ENCODE results near the gene DDIT4.
A peak's percentile ranks its signal among the peaks of the same experiment; 100 is the strongest.

Gene DDIT4

DNA sequence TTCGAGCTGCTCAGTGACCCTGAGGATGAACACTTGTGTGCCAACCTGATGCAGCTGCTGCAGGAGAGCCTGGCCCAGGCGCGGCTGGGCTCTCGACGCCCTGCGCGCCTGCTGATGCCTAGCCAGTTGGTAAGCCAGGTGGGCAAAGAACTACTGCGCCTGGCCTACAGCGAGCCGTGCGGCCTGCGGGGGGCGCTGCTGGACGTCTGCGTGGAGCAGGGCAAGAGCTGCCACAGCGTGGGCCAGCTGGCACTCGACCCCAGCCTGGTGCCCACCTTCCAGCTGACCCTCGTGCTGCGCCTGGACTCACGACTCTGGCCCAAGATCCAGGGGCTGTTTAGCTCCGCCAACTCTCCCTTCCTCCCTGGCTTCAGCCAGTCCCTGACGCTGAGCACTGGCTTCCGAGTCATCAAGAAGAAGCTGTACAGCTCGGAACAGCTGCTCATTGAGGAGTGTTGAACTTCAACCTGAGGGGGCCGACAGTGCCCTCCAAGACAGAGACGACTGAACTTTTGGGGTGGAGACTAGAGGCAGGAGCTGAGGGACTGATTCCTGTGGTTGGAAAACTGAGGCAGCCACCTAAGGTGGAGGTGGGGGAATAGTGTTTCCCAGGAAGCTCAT is 1.1 kb downstream of the DDIT4 start:
- 53% methylated on average over 23 of the region's 26 CpGs for WGBS (ENCODE audit: insufficient coverage)
- Histone ChIP-seq H3K27me3 (replicated peaks in 2 of 5; ENCODE audit: control insufficient read depth in 4 of 5, insufficient read depth in 5 of 5, low read length in 4 of 5) (no peaks in the 10 kb centered on the region), H3K27ac (ENCODE audit: insufficient read depth in 1 of 2, low read depth in 1 of 2, low read length in 2 of 2, poor library complexity in 1 of 2, severe bottlenecking in 2 of 2) (peak overlapping the region in 1 of 2 experiments; percentile 88), H3K9me3 (ENCODE audit: control extremely low read depth in 1 of 5, control insufficient read depth in 4 of 5, insufficient read depth in 2 of 5, low read depth in 1 of 5, low read length in 4 of 5) (no peaks in the 10 kb centered on the region), H3K4me3 (ENCODE audit: control insufficient read depth in 1 of 7, extremely low read depth in 1 of 7, insufficient read depth in 4 of 7, low read depth in 2 of 7, low read length in 6 of 7) (peak overlapping the region; percentile 74 to 97 (median 88)), H3K36me3 (ENCODE audit: control insufficient read depth in 4 of 4, insufficient read depth in 4 of 4, low read length in 3 of 4) (peaks cover 0 to 9% (median 2%) of the 10 kb centered on the region in 4 experiments), H3K4me1 (ENCODE audit: control extremely low read depth in 1 of 4, control insufficient read depth in 4 of 4, insufficient read depth in 4 of 4, low read length in 3 of 4) (peaks cover 5 to 35% (median 29%) of the 10 kb centered on the region in 4 experiments)
- DNase-seq: peak; percentile 57 to 75 (median 74)
- ChIA-PET CTCF (interaction anchor here (0.7 to 7.1 kb wide), 28 partner anchors 8 to 149 kb away, joined by 3 to 58 read pairs (median 4); no protein-coding TSS in a partner anchor), POLR2A (interaction anchor here (0.8 to 4.5 kb wide), 9 partner anchors 14 to 65 kb away, joined by 3 to 30 read pairs (median 4); no protein-coding TSS in a partner anchor)

DNA sequence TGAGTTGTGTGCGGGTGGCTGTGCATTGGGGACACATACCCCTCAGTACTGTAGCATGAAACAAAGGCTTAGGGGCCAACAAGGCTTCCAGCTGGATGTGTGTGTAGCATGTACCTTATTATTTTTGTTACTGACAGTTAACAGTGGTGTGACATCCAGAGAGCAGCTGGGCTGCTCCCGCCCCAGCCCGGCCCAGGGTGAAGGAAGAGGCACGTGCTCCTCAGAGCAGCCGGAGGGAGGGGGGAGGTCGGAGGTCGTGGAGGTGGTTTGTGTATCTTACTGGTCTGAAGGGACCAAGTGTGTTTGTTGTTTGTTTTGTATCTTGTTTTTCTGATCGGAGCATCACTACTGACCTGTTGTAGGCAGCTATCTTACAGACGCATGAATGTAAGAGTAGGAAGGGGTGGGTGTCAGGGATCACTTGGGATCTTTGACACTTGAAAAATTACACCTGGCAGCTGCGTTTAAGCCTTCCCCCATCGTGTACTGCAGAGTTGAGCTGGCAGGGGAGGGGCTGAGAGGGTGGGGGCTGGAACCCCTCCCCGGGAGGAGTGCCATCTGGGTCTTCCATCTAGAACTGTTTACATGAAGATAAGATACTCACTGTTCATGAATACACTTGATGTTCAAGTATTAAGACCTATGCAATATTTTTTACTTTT is 1.8 kb downstream of the DDIT4 start:
- Histone ChIP-seq H3K27me3 (replicated peaks in 2 of 5; ENCODE audit: control insufficient read depth in 4 of 5, insufficient read depth in 5 of 5, low read length in 4 of 5) (no peaks in the 10 kb centered on the region), H3K4me1 (ENCODE audit: control extremely low read depth in 1 of 4, control insufficient read depth in 4 of 4, insufficient read depth in 4 of 4, low read length in 3 of 4) (peaks cover 5 to 40% (median 34%) of the 10 kb centered on the region in 4 experiments), H3K36me3 (ENCODE audit: control insufficient read depth in 4 of 4, insufficient read depth in 4 of 4, low read length in 3 of 4) (peaks cover 0 to 9% (median 2%) of the 10 kb centered on the region in 4 experiments), H3K4me3 (ENCODE audit: control insufficient read depth in 1 of 7, extremely low read depth in 1 of 7, insufficient read depth in 4 of 7, low read depth in 2 of 7, low read length in 6 of 7) (peak overlapping the region in 6 of 7 experiments; percentile 35 to 97 (median 79)), H3K9me3 (ENCODE audit: control extremely low read depth in 1 of 5, control insufficient read depth in 4 of 5, insufficient read depth in 2 of 5, low read depth in 1 of 5, low read length in 4 of 5) (no peaks in the 10 kb centered on the region), H3K27ac (ENCODE audit: insufficient read depth in 1 of 2, low read depth in 1 of 2, low read length in 2 of 2, poor library complexity in 1 of 2, severe bottlenecking in 2 of 2) (peak overlapping the region in 1 of 2 experiments; percentile 88)
- 67% methylated on average over 8 of the region's 12 CpGs for WGBS (ENCODE audit: insufficient coverage)
- DNase-seq: no peak
- POLR2A ChIA-PET: interaction anchor here (0.8 to 4.5 kb wide), 7 partner anchors 15 to 64 kb away, joined by 3 to 30 read pairs (median 4); no protein-coding TSS in a partner anchor
- CTCF ChIA-PET: interaction anchor here (0.7 to 7.1 kb wide), 25 partner anchors 8 to 150 kb away, joined by 3 to 58 read pairs (median 5); no protein-coding TSS in a partner anchor

DNA sequence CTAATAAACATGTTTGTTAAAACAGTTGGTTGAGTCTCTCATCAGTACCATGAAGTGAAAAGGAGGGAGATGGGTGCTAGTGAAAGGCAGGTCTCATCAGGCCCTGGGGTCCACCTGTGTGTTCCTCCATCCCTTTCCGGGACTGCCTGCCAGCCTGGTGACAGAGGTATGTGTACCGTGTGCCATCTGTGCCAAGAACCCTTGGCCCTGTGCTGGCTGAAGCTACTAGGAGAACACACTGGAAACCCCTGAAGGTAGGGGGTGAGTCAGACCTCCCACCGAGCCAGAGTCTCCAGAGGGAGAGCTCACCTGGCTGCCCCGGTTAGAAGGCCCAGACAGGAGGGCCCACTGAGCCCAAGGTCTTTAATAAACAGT is 2.3 kb downstream of the DDIT4 start:
- ChIA-PET POLR2A (interaction anchor here (3.5 to 4.5 kb wide), 3 partner anchors 15 to 56 kb away, joined by 17 to 30 read pairs (median 28); no protein-coding TSS in a partner anchor), CTCF (interaction anchor here (1.3 to 7.1 kb wide), 12 partner anchors 10 to 61 kb away, joined by 4 to 58 read pairs (median 9); no protein-coding TSS in a partner anchor)
- DNase-seq: no peak
- 100% methylated on average over 3 of the region's 4 CpGs for WGBS (ENCODE audit: insufficient coverage)
- Histone ChIP-seq H3K4me3 (ENCODE audit: control insufficient read depth in 1 of 7, extremely low read depth in 1 of 7, insufficient read depth in 4 of 7, low read depth in 2 of 7, low read length in 6 of 7) (no peak overlapping the region), H3K4me1 (ENCODE audit: control extremely low read depth in 1 of 4, control insufficient read depth in 4 of 4, insufficient read depth in 4 of 4, low read length in 3 of 4) (peaks cover 5 to 41% (median 35%) of the 10 kb centered on the region in 4 experiments), H3K27ac (ENCODE audit: insufficient read depth in 1 of 2, low read depth in 1 of 2, low read length in 2 of 2, poor library complexity in 1 of 2, severe bottlenecking in 2 of 2) (peak overlapping the region in 1 of 2 experiments; percentile 88), H3K27me3 (replicated peaks in 2 of 5; ENCODE audit: control insufficient read depth in 4 of 5, insufficient read depth in 5 of 5, low read length in 4 of 5) (no peaks in the 10 kb centered on the region), H3K9me3 (ENCODE audit: control extremely low read depth in 1 of 5, control insufficient read depth in 4 of 5, insufficient read depth in 2 of 5, low read depth in 1 of 5, low read length in 4 of 5) (no peaks in the 10 kb centered on the region), H3K36me3 (ENCODE audit: control insufficient read depth in 4 of 4, insufficient read depth in 4 of 4, low read length in 3 of 4) (peaks cover 0 to 9% (median 2%) of the 10 kb centered on the region in 4 experiments)

DNA sequence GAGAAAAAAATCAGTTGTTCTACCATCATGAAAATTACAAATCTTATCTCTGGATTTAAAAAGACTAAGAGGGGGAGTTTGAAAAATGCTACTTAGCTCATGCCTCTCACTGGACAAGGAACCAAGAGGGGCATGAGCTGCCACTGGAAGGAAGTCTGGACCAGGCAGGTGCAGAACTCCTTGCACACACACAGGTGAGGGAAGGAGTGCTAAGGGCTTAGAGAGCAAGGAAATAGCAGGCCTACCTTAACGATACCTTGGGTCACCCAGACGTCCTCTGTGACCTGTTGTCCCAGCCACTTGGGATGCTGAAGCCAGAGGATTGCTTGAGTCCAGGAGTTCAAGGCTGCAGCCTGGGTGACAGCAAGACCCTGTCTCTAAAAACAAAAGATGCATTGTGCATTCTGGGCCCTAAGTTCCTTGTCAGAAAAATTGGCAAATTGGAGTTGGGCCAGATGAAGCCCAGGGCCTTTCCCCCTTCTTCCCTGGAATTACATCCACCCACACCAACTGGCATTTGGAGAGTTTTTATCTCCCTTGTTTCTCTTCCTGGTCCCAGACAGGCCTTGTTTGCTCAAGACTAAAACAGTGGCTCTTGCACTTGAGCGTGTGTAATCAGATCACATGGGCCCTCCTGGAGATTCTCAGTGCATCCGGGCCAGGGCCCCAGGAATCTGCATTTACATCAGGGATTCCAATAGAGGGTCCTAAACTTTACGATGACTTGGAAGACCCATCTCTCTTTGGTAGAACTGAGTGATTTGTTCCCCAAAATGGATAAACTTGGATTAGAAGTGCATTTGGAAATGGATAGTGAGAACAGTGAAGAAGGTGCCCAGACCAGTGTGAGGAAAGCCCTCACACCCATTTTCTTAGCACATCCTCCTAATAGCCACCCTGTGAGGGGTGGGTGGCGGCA is 3.0 kb downstream of the DDIT4 start:
- Histone ChIP-seq H3K27me3 (replicated peaks in 2 of 5; ENCODE audit: control insufficient read depth in 4 of 5, insufficient read depth in 5 of 5, low read length in 4 of 5) (no peaks in the 10 kb centered on the region), H3K27ac (ENCODE audit: insufficient read depth in 1 of 2, low read depth in 1 of 2, low read length in 2 of 2, poor library complexity in 1 of 2, severe bottlenecking in 2 of 2) (peak overlapping the region in 1 of 2 experiments; percentile 88), H3K4me1 (ENCODE audit: control extremely low read depth in 1 of 4, control insufficient read depth in 4 of 4, insufficient read depth in 4 of 4, low read length in 3 of 4) (peaks cover 5 to 41% (median 35%) of the 10 kb centered on the region in 4 experiments), H3K9me3 (ENCODE audit: control extremely low read depth in 1 of 5, control insufficient read depth in 4 of 5, insufficient read depth in 2 of 5, low read depth in 1 of 5, low read length in 4 of 5) (no peaks in the 10 kb centered on the region), H3K36me3 (ENCODE audit: control insufficient read depth in 4 of 4, insufficient read depth in 4 of 4, low read length in 3 of 4) (peaks cover 0 to 9% (median 2%) of the 10 kb centered on the region in 4 experiments), H3K4me3 (ENCODE audit: control insufficient read depth in 1 of 7, extremely low read depth in 1 of 7, insufficient read depth in 4 of 7, low read depth in 2 of 7, low read length in 6 of 7) (no peak overlapping the region)
- 82% methylated on average over 6 of the region's 6 CpGs for WGBS (ENCODE audit: insufficient coverage)
- DNase-seq: no peak
- ChIA-PET CTCF (interaction anchor here (0.9 to 7.1 kb wide), 11 partner anchors 14 to 61 kb away, joined by 3 to 58 read pairs (median 7); no protein-coding TSS in a partner anchor), POLR2A (interaction anchor here (3.5 to 4.5 kb wide), 3 partner anchors 16 to 55 kb away, joined by 17 to 30 read pairs (median 28); no protein-coding TSS in a partner anchor)

DNA sequence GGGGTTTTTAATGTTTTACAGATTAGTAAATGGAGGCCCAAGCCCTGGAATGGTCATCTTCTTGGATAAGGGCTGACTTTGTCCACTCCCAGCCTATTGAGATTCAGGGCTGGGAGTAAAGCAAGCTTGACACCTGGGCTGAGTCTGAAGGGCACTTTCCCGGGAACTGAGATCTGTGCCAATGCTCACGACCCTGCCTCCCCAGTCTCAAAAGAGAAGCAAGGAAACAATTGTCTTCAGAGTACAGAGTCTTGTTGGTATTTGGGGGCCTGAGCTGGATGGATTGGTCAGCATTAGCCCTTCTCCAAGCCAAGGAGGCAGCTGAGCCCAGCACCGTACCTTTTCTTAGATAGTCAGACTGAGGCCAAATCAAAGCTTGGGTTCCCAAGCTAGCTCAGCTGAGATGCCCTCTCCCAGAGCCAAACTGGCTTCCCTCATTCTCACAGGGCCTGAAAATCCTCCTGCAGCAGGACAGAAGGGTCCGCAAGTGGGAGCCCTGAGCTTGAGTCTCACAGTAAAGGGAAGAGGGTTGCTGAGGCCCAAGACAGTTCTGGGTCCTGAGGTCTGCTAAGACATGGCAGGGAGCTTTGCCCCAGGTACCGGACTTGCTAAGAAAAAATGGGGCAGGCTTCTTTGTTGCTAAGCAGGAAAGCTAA is 3.7 kb downstream of the DDIT4 start:
- WGBS (ENCODE audit: insufficient coverage): 100% methylated on average over 4 of the region's 5 CpGs
- Histone ChIP-seq H3K4me1 (ENCODE audit: control extremely low read depth in 1 of 4, control insufficient read depth in 4 of 4, insufficient read depth in 4 of 4, low read length in 3 of 4) (peaks cover 3 to 41% (median 36%) of the 10 kb centered on the region in 4 experiments), H3K27ac (ENCODE audit: insufficient read depth in 1 of 2, low read depth in 1 of 2, low read length in 2 of 2, poor library complexity in 1 of 2, severe bottlenecking in 2 of 2) (no peak overlapping the region), H3K4me3 (ENCODE audit: control insufficient read depth in 1 of 7, extremely low read depth in 1 of 7, insufficient read depth in 4 of 7, low read depth in 2 of 7, low read length in 6 of 7) (no peak overlapping the region), H3K27me3 (replicated peaks in 2 of 5; ENCODE audit: control insufficient read depth in 4 of 5, insufficient read depth in 5 of 5, low read length in 4 of 5) (no peaks in the 10 kb centered on the region), H3K9me3 (ENCODE audit: control extremely low read depth in 1 of 5, control insufficient read depth in 4 of 5, insufficient read depth in 2 of 5, low read depth in 1 of 5, low read length in 4 of 5) (no peaks in the 10 kb centered on the region), H3K36me3 (ENCODE audit: control insufficient read depth in 4 of 4, insufficient read depth in 4 of 4, low read length in 3 of 4) (peaks cover 0 to 9% (median 2%) of the 10 kb centered on the region in 4 experiments)
- CTCF ChIA-PET: interaction anchor here (0.9 to 7.1 kb wide), 9 partner anchors 14 to 60 kb away, joined by 3 to 58 read pairs (median 5); no protein-coding TSS in a partner anchor
- POLR2A ChIA-PET: interaction anchor here (0.6 to 3.6 kb wide), 3 partner anchors 15 to 58 kb away, joined by 3 to 17 read pairs (median 5); no protein-coding TSS in a partner anchor
- no peak for DNase-seq
